Heart left ventricle (tissue), 16 donors: ENCODE measurements around the gene GAK. TPM values are rescaled to one million over a fixed set of nuclear protein-coding genes. Genes with fewer than 3 reads are reported as not detected.

Experiments used
- ATAC-seq, 4 donors: fragments of 200-7000 bp; cut with Tn5 transposase; one replicate each; pipeline ENCODE4 v1.9.1; 2020 to 2022; ENCODE audit warnings: moderate library complexity in 4 of 4, mild to moderate bottlenecking in 3 of 4, moderate number of reproducible peaks in 1 of 4
- DNase-seq, 5 donors: peaks; one replicate each; pipeline ENCODE4 v3.0.0-alpha.2; 2020
- H3K27ac ChIP-seq, 12 donors: fragments of 200-600 bp; sonication (generic) in 4 of 12; one replicate each; pipeline versions ENCODE4 v1.5.0 to v1.8.0; 2016 to 2022; ENCODE audit warnings: mild to moderate bottlenecking in 2 of 12
- H3K27me3 ChIP-seq, 9 donors: fragments of 200-600 bp; sonication (generic) in 2 of 9; one replicate each; pipeline versions ENCODE4 v1.5.1 to v1.8.0; 2016 to 2022; ENCODE audit warnings: mild to moderate bottlenecking in 3 of 9
- H3K36me3 ChIP-seq, 9 donors: fragments of 200-600 bp; sonication (generic) in 2 of 9; one replicate each; pipeline versions ENCODE4 v1.5.0 to v1.8.0; 2018 to 2022; ENCODE audit warnings: mild to moderate bottlenecking in 2 of 9
- H3K4me1 ChIP-seq, 12 donors: fragments of 200-600 bp; sonication (generic) in 4 of 12; one replicate each; pipeline versions ENCODE4 v1.5.0 to v1.8.0; 2016 to 2022; ENCODE audit warnings: mild to moderate bottlenecking in 3 of 12
- H3K4me3 ChIP-seq, 12 donors: fragments of 200-600 bp; sonication (generic) in 4 of 12; one replicate each; pipeline versions ENCODE4 v1.5.0 to v1.8.0; 2017 to 2022; ENCODE audit warnings: mild to moderate bottlenecking in 9 of 12, moderate library complexity in 4 of 12
- H3K9me3 ChIP-seq, 12 donors: fragments of 200-600 bp; sonication (generic) in 4 of 12; one replicate each; pipeline versions ENCODE4 v1.5.0 to v1.8.0; 2016 to 2022; ENCODE audit warnings: mild to moderate bottlenecking in 1 of 12
- CTCF ChIP-seq, 12 donors: fragments of 200-600 bp; sonication (generic) in 4 of 12; IDR thresholded peaks; one replicate each; pipeline versions ENCODE4 v1.5.0 to v1.8.0; 2018 to 2022; ENCODE audit warnings: antibody characterized with exemption in 12 of 12, mild to moderate bottlenecking in 5 of 12
- POLR2A ChIP-seq, 2 donors: fragments of 450-650 bp; IDR thresholded peaks; one replicate each; pipeline ENCODE4 v1.6.1; 2017; ENCODE audit warnings: antibody characterized with exemption in 2 of 2, mild to moderate bottlenecking in 2 of 2, moderate library complexity in 2 of 2
- WGBS, 4 donors: extraction: QIAGEN DNeasy Blood & Tissue Kit in 2 of 4; methylation state at CpG; one replicate each; pipeline versions ENCODE4 v1.1.5 to v1.1.7; 2013 to 2018; 5-methylcytosine and 5-hydroxymethylcytosine counted together
- intact Hi-C, 10 donors: fragments of 100-400 bp; cut with DNase I; formaldehyde crosslinking; loops; one replicate each; pipeline versions ENCODE4 v1.11.1 to v1.14.2; 2022
- polyA plus RNA-seq, 2 donors: library from polyadenylated mRNA; stranded (reverse); fragments of 200-250 nt; gene quantifications; one replicate each; pipeline ENCODE4 v1.2.3, GENCODE V29; 2013
- total RNA-seq, 9 donors: library from RNA; depleted of rRNA in 2 of 9; stranded (reverse); fragments of >200 nt in 2 of 9; fragmentation: NEBNext Ultra II Directional in 3 of 9; extraction: Animal tissue kit (Norgen Biotek cat#: 25700) in 3 of 9; gene quantifications; one replicate each; pipeline versions ENCODE4 v1.1.0 to v1.2.4, GENCODE V29; 2016 to 2023
- donor health status: ischemic (EF 13 %, LVEDD 7.1; RV severe dilation, severe dysfunction).
- donor health status: healthy with polysubstance abuse.
- donor health status: DM: no; HTN: yes; CAD: no.
- donor health status: DM: no; HTN: no; CAD: no.
- donor health status: ischemic (EF 25% LVEDD 6.9; RV normal size, moderate dysfunction).
- donor health status: ischemic (EF 25% LVEDD 5.7; RV mildly dilated, moderate dysfunction).
- donor health status: healthy.
- donor health status: DM: yes; HTN: yes; CAD: no.
- donor health status: ischemic (EF 35%, LVEDD 5.7; RV mildly dilated, moderate dysfunction).
- donor health status: nonischemic (EF 11% LVEDD 7.7; RV severe dilation, severe dysfunction).
- donor health status: DM: yes; HTN: yes; CAD: no.
- donor health status: PGD.
- donor health status: ischemic (EF 29% LVEDD 5.4; RV normal size, mild dysfunction).
- donor health status: nonischemic (EF 23%, LVEDD 6.1; RV moderate dilation, normal function).

The GAK gene
- total and polyA plus RNA-seq, 11 donors = 22.8 to 55.1 (median 33.8) TPM

- intact Hi-C loops = no loop called here
- H3K27me3 ChIP-seq = no peaks in the 10 kb centered on the region
- ATAC-seq (no peak), DNase-seq (peak in 1 of 5 donors; percentile 25)
- H3K27ac ChIP-seq = no peak overlapping the region
- TF ChIP-seq CTCF (IDR thresholded peaks at IDR 0.05) = no peak
- no peak for TF ChIP-seq POLR2A (IDR thresholded peaks at IDR 0.05)
- WGBS, 4 donors = 91 to 96% (median 93%) methylated on average over 17 of the region's 17 CpGs
- H3K4me1 ChIP-seq = no peaks in the 10 kb centered on the region
- peaks cover 0 to 70% (median 32%) of the 10 kb centered on the region in 9 donors for H3K36me3 ChIP-seq
- H3K9me3 ChIP-seq = no peaks in the 10 kb centered on the region
- no peak overlapping the region for H3K4me3 ChIP-seq
Measured at GRCh38 chr4:958314-958665, 26.2 kb upstream of the GAK start.

GRCh38 chr4:957581-958313 lies 25.6 kb upstream of the GAK start:
- intact Hi-C loops = no loop called here
- no peak for TF ChIP-seq CTCF (IDR thresholded peaks at IDR 0.05)
- no peak for TF ChIP-seq POLR2A (IDR thresholded peaks at IDR 0.05)
- Histone ChIP-seq H3K9me3 (no peaks in the 10 kb centered on the region), H3K36me3 (peaks cover 0 to 71% (median 32%) of the 10 kb centered on the region in 9 donors), H3K27me3 (no peaks in the 10 kb centered on the region), H3K27ac (no peak overlapping the region), H3K4me3 (no peak overlapping the region), H3K4me1 (no peaks in the 10 kb centered on the region)
- 94 to 96% (median 95%) methylated on average over 40 to 45 of the region's 45 CpGs for WGBS, 4 donors
- ATAC-seq (no peak), DNase-seq (peak in 3 of 5 donors; percentile 14 to 66 (median 27))

GRCh38 chr4:957231-957580 lies 25.1 kb upstream of the GAK start:
- intact Hi-C loops = no loop called here
- H3K4me1 ChIP-seq = no peaks in the 10 kb centered on the region
- TF ChIP-seq CTCF (IDR thresholded peaks at IDR 0.05) = no peak
- TF ChIP-seq POLR2A (IDR thresholded peaks at IDR 0.05) = no peak
- H3K4me3 ChIP-seq = no peak overlapping the region
- H3K27me3 ChIP-seq = no peaks in the 10 kb centered on the region
- DNase-seq (peak in 1 of 5 donors; percentile 13), ATAC-seq (no peak)
- H3K9me3 ChIP-seq = no peaks in the 10 kb centered on the region
- peaks cover 0 to 67% (median 32%) of the 10 kb centered on the region in 9 donors for H3K36me3 ChIP-seq
- 76 to 88% (median 81%) methylated on average over 6 to 8 of the region's 8 CpGs for WGBS, 4 donors
- no peak overlapping the region for H3K27ac ChIP-seq

GRCh38 chr4:956531-957230 lies 24.6 kb upstream of the GAK start:
- Histone ChIP-seq H3K27me3 (no peaks in the 10 kb centered on the region), H3K36me3 (peaks cover 0 to 66% (median 27%) of the 10 kb centered on the region in 9 donors), H3K4me3 (no peak overlapping the region), H3K4me1 (no peaks in the 10 kb centered on the region), H3K27ac (no peak overlapping the region), H3K9me3 (no peaks in the 10 kb centered on the region)
- no peak for ATAC-seq
- 80 to 87% (median 83%) methylated on average over 13 to 14 of the region's 14 CpGs for WGBS, 4 donors
- intact Hi-C loops = no loop called here
- TF ChIP-seq POLR2A (IDR thresholded peaks at IDR 0.05) = no peak
- TF ChIP-seq CTCF (IDR thresholded peaks at IDR 0.05) = no peak
- DNase-seq = peak in 1 of 5 donors; percentile 19
